ENCODE measurements around the gene TRIM24.

The TRIM24 gene

DNA sequence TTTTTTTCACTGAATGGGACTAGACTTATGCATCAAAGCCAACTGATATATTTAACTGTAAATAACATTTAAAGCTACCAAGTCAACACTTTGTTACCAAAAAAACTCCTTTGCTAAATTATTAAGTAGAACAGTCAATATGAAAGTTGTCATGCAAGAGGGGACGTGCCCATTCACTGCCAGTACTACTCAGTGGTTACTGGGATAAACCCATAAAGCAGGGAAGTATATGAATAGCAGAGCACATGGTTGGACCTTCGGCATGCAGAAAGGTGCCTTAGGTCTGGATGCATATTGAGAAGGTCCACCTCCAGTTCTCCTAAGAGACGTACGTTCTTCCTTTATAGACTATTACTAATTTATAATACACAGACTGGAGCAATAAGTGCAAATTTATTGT lies 121.0 kb downstream of the TRIM24 start:
- DNase-seq: no peak

DNA sequence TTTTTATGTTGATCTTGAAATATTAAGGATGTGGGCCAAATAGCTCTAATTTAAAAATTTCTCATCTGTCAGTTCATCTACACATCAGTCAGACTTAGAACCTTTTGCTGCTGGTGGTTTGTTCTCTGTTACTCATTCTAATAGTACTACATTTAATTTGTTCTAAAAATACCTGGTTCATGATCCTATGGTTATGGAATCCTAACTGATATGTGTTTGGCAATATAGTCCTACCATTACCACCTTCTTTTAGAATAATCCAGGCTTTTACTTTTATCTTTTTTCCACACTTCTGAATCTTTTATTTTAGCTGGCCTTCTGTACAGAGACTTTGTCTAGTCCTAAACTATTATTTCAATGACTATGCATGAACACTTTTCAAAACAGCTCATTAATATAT lies 124.2 kb downstream of the TRIM24 start:
- no peak for DNase-seq

DNA sequence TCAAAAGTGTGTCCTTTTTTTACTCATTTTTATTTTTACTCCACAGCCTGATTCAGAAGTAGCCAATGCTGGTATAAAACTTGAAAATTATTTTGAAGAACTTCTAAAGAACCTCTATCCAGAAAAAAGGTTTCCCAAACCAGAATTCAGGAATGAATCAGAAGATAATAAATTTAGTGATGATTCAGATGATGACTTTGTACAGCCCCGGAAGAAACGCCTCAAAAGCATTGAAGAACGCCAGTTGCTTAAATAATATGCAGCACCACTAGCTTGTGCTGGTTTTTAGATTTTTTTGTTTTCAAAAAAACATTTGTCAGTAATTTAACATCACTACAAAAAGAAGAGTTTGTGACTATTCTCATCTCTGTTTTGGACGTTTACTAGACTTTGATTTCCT lies 124.6 kb downstream of the TRIM24 start:
- no peak for DNase-seq

DNA sequence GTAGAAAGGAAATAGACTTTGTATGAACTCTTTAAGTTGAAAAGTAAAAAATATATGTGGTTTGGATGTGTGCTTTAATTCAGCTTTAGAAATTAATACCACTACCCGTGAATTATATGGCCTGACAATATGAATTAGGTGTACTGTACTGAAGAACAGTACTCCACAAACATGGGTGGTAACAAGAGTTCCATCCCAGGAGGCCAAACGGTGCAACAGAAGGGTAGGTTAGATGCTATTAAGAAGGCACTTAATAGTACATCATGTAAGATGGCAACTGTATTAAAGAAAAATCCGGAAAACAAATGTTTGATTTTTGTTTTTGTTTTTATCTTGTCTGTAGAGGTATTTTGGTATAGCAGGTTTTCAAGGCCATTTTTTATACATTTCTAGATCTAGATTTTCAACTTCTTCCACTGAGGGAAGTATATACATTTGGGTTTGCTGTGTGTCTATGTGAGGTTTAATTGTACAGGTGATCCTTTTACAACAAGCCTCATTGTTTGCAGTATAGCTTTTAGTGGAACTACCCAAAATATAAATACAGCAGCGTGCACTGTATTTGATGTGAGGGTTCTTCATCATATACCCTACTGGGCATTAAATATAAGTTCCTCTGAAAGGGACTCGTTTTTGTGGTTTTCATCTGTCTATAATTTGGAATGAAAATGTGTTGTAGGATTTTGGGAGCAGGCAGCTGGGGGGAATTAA lies 125.4 kb downstream of the TRIM24 start:
- DNase-seq: no peak

DNA sequence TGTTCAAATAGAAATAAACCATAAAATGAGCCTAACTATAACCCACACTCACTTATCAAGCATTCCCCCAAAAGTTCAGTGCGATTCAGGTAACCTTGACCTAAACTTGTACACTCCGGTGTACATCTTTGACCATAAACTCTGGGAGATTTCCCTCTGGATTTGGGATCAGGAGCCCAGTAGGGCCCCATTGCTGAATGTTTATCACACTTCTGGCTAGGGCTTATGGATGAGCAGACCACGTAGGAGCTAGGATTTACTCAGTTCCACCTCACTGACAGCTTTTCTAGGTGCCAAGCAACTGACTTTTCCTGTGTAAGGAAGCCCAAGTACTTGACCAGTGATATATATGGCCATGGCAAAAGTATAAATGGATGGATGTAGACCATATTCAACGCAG lies 127.4 kb downstream of the TRIM24 start:
- DNase-seq: no peak

DNA sequence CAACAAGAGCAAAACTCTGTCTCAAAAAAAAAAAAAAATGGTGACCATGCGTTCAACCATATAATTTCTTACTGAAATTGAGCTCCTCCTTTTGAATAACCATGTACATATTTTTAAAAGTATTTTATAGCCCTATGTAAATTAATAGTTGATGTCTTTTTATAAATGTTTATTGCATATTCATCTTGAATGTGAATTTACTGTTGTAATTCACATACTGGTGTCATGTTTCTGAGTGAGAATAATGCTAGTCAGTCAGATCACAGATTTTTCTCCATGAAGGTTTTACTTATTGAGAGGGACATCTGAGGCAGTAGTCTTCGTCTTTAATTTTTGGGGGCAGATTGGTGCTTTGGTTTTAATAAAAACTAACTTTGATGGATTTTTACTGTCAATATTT lies 128.9 kb downstream of the TRIM24 start:
- DNase-seq: no peak

DNA sequence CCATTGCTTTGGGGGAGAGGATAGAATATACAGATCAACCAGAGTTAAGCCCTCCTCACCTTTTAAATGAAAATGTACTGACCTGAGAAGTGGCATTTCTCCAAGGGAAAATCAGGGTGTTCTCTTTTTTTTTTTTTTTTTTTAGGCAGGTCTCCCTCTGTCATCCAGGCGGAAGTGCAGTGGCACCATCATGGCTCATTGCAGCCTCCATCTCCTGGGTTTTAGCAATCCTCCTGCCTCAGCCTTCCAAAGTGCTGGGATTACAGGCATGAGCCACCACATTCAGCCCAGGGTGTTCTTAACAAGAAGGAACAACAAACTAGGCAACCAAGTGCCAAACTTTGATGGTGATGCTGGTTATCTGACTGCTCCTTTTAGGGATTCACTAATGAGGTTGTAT lies 130.1 kb downstream of the TRIM24 start:
- DNase-seq: no peak

DNA sequence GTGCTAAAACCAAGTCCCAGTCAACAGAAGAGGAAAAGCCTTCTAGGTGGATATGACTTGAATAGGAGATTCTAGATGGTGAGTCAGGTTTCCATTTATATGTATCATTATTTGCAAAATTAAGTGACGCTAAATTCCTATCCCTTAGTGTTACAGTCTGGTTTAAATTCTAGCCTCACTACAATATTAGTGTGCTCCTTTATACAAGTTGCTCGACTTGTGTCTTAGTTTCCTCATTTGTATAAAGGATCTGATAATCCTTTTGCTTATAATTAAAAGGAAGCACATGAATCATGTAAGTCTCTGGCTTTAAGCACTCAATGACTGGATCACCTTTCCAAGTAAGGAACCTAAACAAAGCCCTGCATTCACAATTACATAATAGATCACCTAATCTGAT lies 135.4 kb downstream of the TRIM24 start:
- no peak for DNase-seq

DNA sequence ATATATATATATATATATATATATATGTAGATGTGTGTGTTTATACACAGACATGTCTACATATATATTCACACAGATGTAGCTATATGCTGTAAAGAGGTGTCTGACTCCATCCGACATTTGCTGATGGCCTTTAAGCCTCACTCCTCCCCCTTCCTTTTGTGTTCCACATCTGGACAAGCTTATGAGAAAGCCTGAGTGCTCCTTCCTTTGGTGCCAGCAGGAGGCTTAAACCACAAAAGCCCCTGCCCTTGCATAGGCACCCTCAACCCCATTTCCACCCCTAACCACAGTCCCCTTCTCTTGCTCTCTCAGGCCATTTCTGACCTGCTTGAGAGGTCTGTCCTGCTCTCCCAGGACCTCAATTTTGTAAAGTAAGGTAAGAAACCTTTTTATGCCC lies 142.4 kb downstream of the TRIM24 start:
- DNase-seq: no peak

DNA sequence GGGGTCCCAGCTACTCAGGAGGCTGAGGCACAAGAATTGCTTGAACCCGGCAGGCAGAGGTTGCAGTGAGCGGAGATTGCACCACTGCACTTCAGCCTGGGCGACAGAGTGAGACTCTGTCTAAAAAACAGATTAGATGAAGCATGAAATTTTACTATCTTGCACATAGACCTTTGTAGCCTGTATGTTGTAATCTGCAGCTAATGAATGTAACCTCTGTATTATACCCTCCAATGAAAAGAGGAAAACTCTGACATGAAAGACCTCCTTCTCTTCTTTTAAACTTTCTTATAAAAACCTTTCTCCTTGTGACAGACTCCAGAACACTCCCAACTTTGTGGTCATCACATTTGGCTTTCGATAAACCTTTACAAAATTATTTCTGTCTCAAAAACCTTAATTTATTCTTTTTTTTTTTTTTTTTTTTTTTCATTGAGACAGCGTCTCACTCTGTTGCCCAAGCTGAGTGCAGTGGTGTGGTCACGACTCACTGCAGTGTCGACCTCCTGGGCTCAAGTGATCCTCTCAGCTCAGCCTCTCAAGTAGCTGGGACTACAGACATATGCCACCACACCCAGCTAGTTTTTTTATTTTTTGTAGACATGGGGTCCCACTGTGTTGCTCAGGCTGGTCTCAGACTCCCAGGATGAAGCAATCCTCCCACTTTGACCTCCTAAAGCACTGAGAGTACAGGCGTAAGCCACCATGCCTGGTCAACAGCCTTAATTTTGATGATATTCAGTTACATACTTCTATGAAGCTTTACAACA lies 143.7 kb downstream of the TRIM24 start:
- DNase-seq: no peak

DNA sequence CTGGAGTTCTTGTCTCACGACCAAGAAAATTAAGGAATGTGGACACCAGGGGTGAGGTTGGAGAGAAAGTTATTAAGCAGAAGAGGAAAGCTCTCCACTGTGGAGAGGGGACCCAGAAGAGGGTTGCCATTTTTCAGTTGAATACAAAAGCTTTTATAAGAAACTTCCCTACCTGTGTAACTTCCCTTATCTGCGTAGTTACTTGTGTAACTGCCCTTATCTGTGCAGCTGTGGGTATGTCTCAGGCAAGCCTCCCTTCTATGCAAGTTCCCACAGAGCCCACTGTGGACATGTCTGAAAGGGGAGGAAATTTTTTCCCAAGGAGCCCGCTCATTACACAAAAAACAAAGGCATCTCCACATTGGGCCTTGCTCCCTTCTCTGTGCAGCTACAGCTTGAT lies 146.2 kb downstream of the TRIM24 start:
- DNase-seq: no peak

DNA sequence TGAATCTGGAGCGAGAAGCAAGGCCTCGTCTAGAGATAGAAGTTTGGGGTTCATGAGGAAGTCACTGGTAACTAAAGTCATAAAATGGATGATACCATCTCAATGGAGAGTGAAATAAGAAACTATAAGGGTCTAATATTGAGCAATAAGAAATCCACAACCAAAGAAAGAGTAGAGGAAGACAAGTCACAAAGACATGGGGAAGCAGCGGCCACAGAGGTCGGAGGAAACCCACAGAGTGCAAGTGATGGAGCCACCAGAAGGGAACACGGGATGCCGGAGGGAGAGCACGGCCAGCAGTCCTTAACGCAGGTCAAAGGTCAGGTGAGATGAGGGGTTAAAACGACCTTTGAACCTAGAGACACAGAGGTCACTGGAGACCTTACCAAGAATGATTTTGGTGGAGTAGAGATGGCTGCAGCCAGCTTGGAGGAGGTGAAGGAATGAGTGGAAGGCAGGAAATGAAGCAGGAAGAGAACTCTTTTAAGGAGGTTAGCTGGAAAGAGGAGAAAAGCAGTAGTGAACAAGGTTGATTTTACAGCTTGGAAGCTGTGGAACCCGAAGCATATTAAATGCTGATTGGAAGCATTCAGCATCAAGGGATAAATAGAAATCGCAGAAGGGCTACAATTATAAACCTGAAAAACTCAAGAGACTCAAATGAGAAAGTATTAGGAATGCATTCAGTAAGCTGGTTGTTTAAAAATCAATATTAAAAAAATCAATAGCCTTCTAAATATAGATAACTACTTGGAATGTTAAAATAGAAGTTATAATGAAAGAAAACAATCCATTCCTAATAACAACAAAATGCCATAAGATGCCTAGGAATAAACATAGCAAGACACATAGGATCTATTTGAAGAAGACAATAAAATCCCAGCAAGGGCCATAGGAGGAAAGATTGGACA lies 147.4 kb downstream of the TRIM24 start:
- no peak for DNase-seq

DNA sequence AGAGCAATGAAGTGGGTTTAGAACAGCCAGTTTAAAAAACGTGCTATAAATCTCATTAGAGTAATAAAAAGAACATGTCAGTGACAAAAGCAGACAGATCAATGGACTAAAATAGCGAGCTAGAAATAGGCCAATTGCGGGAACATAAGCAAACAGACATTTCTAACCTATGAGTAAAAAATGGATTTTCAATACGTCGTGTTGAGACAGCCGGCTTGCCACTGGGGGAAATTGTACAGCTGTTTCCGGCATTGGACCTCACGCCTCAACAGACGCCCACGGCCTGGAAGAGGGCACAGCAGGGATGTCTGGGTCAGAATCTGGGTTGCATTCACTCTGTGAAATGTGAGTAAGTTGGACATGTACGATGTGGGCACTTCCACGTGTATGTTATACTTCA lies 148.2 kb downstream of the TRIM24 start:
- DNase-seq: no peak

DNA sequence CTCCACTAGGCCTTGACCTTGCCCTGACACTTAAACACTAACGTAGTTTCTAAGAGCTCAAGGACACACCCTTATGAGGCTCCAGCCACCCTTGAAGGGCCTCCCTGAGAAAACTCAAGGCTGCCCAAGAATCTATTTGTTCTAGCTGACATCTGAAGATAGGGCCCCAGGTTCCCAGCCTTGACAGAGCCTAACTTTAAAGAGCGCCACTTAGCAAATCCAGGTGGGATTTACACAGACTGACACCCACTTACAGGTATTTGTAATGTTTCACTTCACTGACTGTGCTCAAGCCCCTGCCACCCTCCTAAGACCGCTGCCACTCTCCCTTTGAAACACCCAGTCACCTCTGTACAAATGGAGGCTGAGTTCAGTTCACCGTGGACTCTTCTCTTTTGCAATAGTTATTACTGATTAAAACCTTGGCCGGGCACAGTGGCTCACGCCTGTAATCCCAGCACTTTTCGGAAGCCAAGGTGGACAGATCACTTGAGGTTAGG lies 150.7 kb downstream of the TRIM24 start:
- DNase-seq: no peak

DNA sequence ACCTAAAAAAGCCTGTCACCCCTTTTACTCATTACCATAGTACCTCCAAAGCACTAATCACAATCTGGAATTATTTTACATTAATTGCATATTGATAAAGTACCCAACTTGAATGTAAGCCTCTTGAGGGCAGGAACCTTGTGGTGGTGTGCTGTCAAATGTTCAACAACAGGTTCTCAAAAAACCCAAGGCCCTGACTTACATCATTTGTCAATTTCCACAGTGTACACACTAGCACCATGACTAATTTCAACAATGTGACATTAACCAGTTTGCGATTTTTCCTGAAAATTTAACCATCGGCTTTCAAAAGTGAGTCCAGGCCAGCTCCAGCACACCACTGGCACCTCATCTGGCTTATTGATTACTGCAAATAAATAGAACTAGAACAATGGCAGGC lies 153.6 kb downstream of the TRIM24 start:
- DNase-seq: no peak

DNA sequence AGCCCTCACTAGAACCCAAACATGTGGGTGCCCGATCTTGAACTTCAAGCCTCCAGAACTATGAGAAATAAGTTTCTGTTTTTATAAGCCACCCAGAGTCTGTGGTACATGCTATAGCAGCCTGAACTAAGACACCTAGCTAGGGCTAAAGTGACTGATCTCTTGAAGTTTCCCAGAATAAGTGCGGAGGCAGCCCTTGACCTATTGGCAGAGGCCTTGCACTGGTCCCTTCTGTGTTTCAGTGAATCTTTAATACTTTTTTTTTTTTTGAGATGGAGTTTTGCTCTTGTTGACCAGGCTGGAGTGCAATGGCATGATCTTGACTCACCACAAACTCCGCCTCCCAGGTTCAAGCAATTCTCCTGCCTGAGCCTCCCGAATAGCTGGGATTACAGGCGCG lies 156.0 kb downstream of the TRIM24 start:
- DNase-seq: no peak

DNA sequence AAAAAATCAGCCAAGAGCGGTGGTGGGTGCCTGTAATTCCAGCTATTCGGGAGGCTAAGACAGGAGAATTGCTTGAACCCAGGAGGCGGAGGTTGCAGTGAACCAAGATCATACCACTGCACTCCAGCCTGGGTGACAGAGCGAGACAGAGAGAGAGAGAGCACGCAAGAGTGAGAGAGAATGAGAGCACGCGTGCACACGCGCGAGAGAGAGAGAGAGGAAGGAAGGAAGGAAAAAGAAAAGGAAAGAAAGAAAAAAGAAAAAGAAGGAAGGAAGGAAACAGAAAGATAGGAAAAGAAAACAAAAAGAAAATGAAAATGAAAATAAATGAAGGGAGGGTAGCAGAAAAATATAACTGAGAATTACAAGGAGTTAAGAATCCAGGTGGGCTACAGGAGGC lies 158.4 kb downstream of the TRIM24 start:
- DNase-seq: no peak

DNA sequence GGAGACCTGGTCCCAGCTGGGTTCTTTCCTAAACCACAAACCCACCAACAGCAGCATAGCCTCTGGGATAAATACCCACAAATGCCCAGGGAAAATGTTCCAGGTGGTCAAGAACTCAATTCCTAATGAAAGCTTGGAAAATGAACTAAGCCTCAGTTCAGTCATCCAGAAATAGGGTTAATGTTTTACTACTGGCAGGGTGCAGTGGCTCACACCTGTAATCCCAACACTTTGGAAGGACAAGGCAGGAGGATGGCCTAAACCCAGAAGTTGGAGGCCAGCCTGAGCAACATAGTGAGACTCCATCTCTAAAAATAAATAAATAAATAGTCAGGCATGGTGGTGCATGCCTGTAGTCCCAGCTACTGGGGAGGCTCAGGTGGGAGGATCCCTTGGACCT lies 158.9 kb downstream of the TRIM24 start:
- DNase-seq: no peak

DNA sequence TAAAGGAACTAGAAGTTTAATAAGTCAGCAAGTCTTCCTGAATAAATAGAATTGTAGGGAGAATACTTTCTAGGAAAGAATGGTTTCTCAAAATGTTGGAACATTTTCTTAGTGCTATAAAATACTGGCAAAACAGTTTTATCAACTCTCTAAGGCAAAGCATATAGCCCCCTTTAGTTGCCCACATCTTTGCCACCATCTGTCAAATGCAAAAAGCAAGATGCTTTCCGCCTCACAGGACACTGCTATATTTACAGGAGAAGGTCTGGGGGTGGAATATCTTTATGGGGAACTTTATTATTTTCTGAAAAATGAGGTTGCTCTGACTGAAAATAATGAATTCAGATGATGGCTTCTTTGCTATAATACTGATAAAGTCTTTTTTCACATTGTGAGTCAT lies 162.8 kb downstream of the TRIM24 start:
- DNase-seq: no peak

DNA sequence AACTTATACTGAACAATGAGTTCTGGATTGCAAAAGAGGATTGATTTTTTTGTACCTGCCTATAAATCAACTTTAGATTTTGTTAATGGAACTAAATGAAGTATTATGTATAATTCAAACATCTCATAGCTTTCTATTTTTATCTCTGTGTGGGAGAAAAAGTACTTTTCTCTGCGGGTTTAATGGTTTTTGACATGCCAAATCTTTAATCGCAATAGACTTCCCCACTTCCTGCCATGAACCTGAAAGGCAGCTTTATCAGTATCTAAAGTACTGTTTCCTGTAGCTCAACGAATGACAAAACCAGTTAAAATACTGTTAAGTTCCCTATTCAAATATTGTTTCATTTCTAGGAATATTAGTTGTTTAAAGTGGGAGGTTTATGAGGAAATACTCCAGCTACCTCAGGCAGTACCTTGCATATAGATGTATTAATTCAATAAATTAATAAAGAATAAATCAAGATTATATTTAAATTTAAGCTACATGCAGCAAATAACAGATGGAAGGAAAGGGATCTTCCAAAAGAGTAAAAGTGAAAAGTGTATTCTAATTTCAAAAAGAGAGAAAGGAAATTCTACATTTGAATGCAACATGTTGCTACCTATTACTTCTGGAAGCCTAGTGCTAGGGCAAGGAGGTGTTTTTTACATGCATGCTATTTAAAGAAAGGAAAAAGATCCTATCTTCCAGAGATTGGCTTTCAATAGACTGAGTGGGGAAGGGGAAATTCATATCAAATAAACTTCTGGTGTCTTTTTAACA lies 165.2 kb downstream of the TRIM24 start:
- no peak for DNase-seq

DNA sequence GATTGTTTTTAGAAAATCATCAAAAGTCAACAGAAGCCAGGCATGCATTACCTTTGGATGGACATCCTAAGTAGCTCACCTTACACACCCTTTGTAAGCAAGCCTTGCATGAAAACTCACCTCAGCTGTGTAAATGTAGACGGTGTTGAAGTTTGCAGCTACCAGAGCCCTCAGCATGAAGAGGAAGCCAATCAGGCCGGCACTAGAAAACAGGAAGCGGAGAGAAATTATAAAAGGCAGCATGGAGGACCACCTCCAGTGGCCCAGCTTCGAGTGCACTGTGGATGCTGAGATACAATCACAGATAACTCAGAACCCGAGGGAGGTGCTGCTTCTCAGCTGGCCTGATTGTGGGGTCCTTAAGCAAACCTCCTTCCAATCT lies 165.8 kb downstream of the TRIM24 start:
- peak; percentile 51 to 53 for DNase-seq

DNA sequence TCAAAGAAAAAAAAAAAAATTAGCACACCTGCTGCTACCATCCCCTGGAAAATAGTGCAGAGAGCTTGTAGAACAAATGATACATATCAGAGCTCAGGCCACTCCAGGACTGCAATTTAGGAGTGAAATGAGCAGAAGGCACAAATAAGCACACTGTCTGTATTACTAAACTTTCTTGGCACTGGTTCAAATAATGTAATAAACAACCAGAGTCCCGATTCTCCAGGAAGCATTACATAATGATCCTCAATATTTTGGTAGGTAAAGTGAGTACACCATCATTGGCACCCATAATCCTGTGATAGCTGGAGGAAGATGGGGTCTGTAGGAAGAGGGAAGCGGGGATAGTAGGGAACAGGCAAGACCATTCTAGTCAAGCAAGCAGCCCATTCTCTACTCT lies 166.8 kb downstream of the TRIM24 start:
- DNase-seq: no peak

DNA sequence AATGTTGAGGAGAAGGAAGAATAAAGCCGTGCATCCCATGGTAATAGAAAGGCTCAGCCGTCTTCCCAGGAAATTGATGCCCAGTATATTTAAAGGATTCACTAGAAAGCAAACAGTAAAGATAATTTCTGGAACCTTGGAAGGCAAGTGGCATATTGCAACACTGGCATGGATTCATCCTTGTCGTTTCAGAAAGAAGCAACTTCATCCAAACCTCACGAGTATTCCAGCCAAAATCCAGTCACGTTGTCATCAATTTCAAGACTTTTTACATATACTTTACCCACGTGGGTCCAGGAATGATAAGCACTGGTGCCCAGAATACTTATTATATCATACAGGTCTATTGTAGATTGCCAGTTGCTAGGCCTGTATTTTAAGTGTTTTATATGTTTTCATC lies 167.3 kb downstream of the TRIM24 start:
- no peak for DNase-seq

All from NCI-H187 (cell line).